Measurements from ENCODE around the gene ZP4.

DNA sequence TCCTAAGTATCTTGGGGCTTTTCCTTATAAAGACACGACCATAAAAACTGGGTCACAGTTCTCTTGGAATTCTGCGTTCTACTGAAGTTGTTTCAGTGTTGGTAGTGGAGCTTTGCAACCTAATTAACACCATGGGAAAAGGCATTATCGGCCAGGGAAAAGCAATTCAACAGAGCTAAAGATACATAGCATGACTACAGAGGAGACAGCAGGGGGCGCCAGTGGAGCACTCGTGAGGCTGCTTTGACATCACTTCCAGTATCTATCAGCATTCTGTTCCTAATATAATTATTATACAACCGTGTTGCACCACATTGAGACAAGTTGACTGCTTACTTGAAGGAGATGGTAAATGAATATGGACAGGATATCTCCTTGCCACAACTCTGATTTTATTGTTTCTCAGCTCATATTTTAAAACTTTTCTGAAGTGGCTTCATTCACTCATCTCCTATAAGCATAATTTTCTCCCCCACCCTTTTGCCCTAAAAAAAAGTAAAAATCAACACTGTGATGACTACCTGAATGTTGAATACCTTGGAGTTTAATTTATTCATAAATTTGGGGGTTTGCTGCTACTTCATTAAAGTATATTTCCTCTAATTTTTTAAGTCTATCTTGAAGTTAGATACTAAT, 39.4 kb downstream of the ZP4 start:
- no peak for TF ChIP-seq TAF1 (IDR thresholded peaks at IDR 0.05; ENCODE audit: low read depth, low read length)
- no peak for TF ChIP-seq POLR2AphosphoS5 (IDR thresholded peaks at IDR 0.05; ENCODE audit: low read depth, low read length)
- no peak for TF ChIP-seq POLR2A (IDR thresholded peaks at IDR 0.05; ENCODE audit: low read depth, low read length)
